ENCODE data around the gene ARFIP1. TPM values are rescaled to one million over a fixed set of nuclear protein-coding genes. Genes with fewer than 3 reads are reported as not detected.

Gene ARFIP1
- total and polyA plus RNA-seq, 2 of the 8 experiments (the other 6 are each of a cell fraction or from before 2014, with no cell fraction given): 13.5 to 38.0 TPM

GRCh38 chr4:152773953-152774352, 5.8 kb upstream of the ARFIP1 start (continued):
- TF ChIP-seq MAX (IDR thresholded peaks at IDR 0.05) (no peak), JUND (IDR thresholded peaks at IDR 0.05; ENCODE audit: low read length) (no peak), ZNF274 (IDR thresholded peaks at IDR 0.05; ENCODE audit: borderline replicate concordance, extremely low read depth, low read length) (no peak), POLR2A (IDR thresholded peaks at IDR 0.05; ENCODE audit: control extremely low read depth in 1 of 2, low read depth in 2 of 2, low read length in 2 of 2) (no peak), TEAD4 (IDR thresholded peaks at IDR 0.05; ENCODE audit: low read depth, low read length) (no peak), GTF2F1 (IDR thresholded peaks at IDR 0.05; ENCODE audit: borderline replicate concordance, low read depth, low read length) (no peak), GABPA (IDR thresholded peaks at IDR 0.05; ENCODE audit: borderline replicate concordance, insufficient read depth, low read length) (no peak)
